Heart right ventricle (tissue), 16 donors: Measurements from ENCODE around the gene CXCR5. TPM values are rescaled to one million over a fixed set of nuclear protein-coding genes. Genes with fewer than 3 reads are reported as not detected.

ENCODE experiments used
- ATAC-seq, 8 donors: fragments of 200-7000 bp; cut with Tn5 transposase; one replicate each; pipeline ENCODE4 v1.9.1; 2020; ENCODE audit warnings: mild to moderate bottlenecking in 8 of 8, moderate library complexity in 8 of 8, moderate number of reproducible peaks in 1 of 8
- DNase-seq, 2 donors: peaks; one replicate each; pipeline ENCODE4 v3.0.0-alpha.2; 2020
- H3K27ac ChIP-seq, 10 donors: fragments of 200-600 bp; sonication (generic) in 2 of 10; one replicate each; pipeline versions ENCODE4 v1.5.0 to v1.8.0; 2020 to 2022; ENCODE audit warnings: mild to moderate bottlenecking in 3 of 10
- H3K27me3 ChIP-seq, 7 donors: fragments of 200-600 bp; one replicate each; pipeline ENCODE4 v1.8.0; 2021 to 2022; ENCODE audit warnings: mild to moderate bottlenecking in 2 of 7
- H3K36me3 ChIP-seq, 9 donors: fragments of 200-600 bp; sonication (generic) in 1 of 9; one replicate each; pipeline versions ENCODE4 v1.5.0 to v1.8.0; 2020 to 2022; ENCODE audit warnings: mild to moderate bottlenecking in 2 of 9
- H3K4me1 ChIP-seq, 9 donors: fragments of 200-600 bp; sonication (generic) in 1 of 9; one replicate each; pipeline versions ENCODE4 v1.5.0 to v1.8.0; 2020 to 2022; ENCODE audit warnings: mild to moderate bottlenecking in 4 of 9
- H3K4me3 ChIP-seq, 10 donors: fragments of 200-600 bp; sonication (generic) in 2 of 10; one replicate each; pipeline versions ENCODE4 v1.5.0 to v1.8.0; 2020 to 2022; ENCODE audit warnings: mild to moderate bottlenecking in 7 of 10, moderate library complexity in 2 of 10
- H3K9me3 ChIP-seq, 11 donors: fragments of 200-600 bp in 10 of 11; sonication (generic) in 2 of 11; one replicate each; pipeline versions ENCODE4 v1.5.0 to v1.8.0; 2013 to 2022; ENCODE audit warnings: mild to moderate bottlenecking in 2 of 11, control low read depth in 1 of 11, moderate library complexity in 1 of 11
- WGBS, 2 donors: extraction: QIAGEN DNeasy Blood & Tissue Kit; methylation state at CpG; one replicate each; pipeline ENCODE4 v1.1.7; 2013; ENCODE audit warnings: inconsistent platforms in 1 of 2; 5-methylcytosine and 5-hydroxymethylcytosine counted together
- intact Hi-C, 10 donors: fragments of 100-400 bp; cut with DNase I; formaldehyde crosslinking; loops; one replicate each; pipeline versions ENCODE4 v1.11.1 to v1.14.2; 2022
- microRNA-seq, 2 donors: library from miRNA; unstranded; fragments of <30 nt; microRNA quantifications; one replicate each; pipeline ENCODE4 v1.2.0, GENCODE V29; 2021
- polyA plus RNA-seq, 2 donors: library from polyadenylated mRNA; stranded (reverse); fragments of 200-250 nt; gene quantifications; one replicate each; pipeline ENCODE4 v1.2.3, GENCODE V29; 2013
- total RNA-seq, 10 donors: library from RNA; stranded (reverse); fragmentation: NEBNext Ultra II Directional in 3 of 10; extraction: Animal tissue kit (Norgen Biotek cat#: 25700) in 3 of 10; gene quantifications; one replicate each; pipeline versions ENCODE4 v1.2.1 to v1.2.4, GENCODE V29; 2021 to 2023
- TF ChIP-seq, protein P1 (sequence below), 9 donors: fragments of 200-600 bp; sonication (generic) in 2 of 9; IDR thresholded peaks; one replicate each; pipeline versions ENCODE4 v1.5.0 to v1.8.0; 2021 to 2022; ENCODE audit warnings: antibody characterized with exemption in 9 of 9, mild to moderate bottlenecking in 5 of 9, moderate library complexity in 1 of 9
- donor health status: Arrhythmogenic right ventricular cardiomyopathy.
- donor health status: ischemic (EF 13 %, LVEDD 7.1; RV severe dilation, severe dysfunction).
- donor health status: healthy with polysubstance abuse.
- donor health status: DM: no; HTN: yes; CAD: no.
- donor health status: DM: no; HTN: no; CAD: no.
- donor health status: ischemic (EF 25% LVEDD 6.9; RV normal size, moderate dysfunction).
- donor health status: ischemic (EF 25% LVEDD 5.7; RV mildly dilated, moderate dysfunction).
- donor health status: healthy.
- donor health status: DM: yes; HTN: yes; CAD: no.
- donor health status: Ischemic cardiomyopathy.
- donor health status: ischemic (EF 35%, LVEDD 5.7; RV mildly dilated, moderate dysfunction).
- donor health status: nonischemic (EF 11% LVEDD 7.7; RV severe dilation, severe dysfunction).
- donor health status: DM: yes; HTN: yes; CAD: no.
- donor health status: PGD.
- donor health status: ischemic (EF 29% LVEDD 5.4; RV normal size, mild dysfunction).
- donor health status: nonischemic (EF 23%, LVEDD 6.1; RV moderate dilation, normal function).

The CXCR5 gene
- total and polyA plus RNA-seq, 12 donors: 0.16 to 0.58 (median 0.22) TPM; not detected in 9

- no peaks in the 10 kb centered on the region for H3K9me3 ChIP-seq
- intact Hi-C loops: no loop called here
- TF ChIP-seq, protein P1, sequence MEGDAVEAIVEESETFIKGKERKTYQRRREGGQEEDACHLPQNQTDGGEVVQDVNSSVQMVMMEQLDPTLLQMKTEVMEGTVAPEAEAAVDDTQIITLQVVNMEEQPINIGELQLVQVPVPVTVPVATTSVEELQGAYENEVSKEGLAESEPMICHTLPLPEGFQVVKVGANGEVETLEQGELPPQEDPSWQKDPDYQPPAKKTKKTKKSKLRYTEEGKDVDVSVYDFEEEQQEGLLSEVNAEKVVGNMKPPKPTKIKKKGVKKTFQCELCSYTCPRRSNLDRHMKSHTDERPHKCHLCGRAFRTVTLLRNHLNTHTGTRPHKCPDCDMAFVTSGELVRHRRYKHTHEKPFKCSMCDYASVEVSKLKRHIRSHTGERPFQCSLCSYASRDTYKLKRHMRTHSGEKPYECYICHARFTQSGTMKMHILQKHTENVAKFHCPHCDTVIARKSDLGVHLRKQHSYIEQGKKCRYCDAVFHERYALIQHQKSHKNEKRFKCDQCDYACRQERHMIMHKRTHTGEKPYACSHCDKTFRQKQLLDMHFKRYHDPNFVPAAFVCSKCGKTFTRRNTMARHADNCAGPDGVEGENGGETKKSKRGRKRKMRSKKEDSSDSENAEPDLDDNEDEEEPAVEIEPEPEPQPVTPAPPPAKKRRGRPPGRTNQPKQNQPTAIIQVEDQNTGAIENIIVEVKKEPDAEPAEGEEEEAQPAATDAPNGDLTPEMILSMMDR (IDR thresholded peaks at IDR 0.05): no peak
- DNase-seq (no peak), ATAC-seq (no peak)
- no peak overlapping the region for H3K4me3 ChIP-seq
- no peaks in the 10 kb centered on the region for H3K36me3 ChIP-seq
- peaks cover 0 to 19% (median 4%) of the 10 kb centered on the region in 7 donors for H3K27me3 ChIP-seq
- H3K4me1 ChIP-seq: no peaks in the 10 kb centered on the region
- H3K27ac ChIP-seq: no peak overlapping the region
- WGBS, 2 donors: 20 to 67% methylated on average over 1 to 2 of the region's 2 CpGs
Measured at GRCh38 chr11:118947091-118947490, 63.4 kb downstream of the CXCR5 start.

Small RNA genes within 50 kb of the gene (microRNA-seq; reads per million reads assigned to microRNA genes)
- 0 reads per million in 2 donors for gene MIR4492

Other genes with a start within 250 kb of the CXCR5 start
- under 1 TPM in 1 of 10 donors, not detected in 9; 0.11 TPM for gene TREH, start 204.2 kb upstream of the CXCR5 start, total RNA-seq
- 1 to 10 TPM in 1 of 2 donors, under 1 TPM in 1; 0.83 to 4.8 TPM for gene TREH, start 204.2 kb upstream of the CXCR5 start, polyA plus RNA-seq
- 100 to 1,000 TPM in 9 of 10 donors, 10 to 100 TPM in 1; 89.0 to 179 (median 136) TPM for gene DDX6, start 92.7 kb upstream of the CXCR5 start, total RNA-seq
- gene DDX6, start 92.7 kb upstream of the CXCR5 start, polyA plus RNA-seq: 10 to 100 TPM; 17.1 to 23.9 TPM
- 10 to 100 TPM; 29.4 to 57.7 (median 40.8) TPM for gene BCL9L, start 42.0 kb downstream of the CXCR5 start, total RNA-seq
- gene BCL9L, start 42.0 kb downstream of the CXCR5 start, polyA plus RNA-seq: 10 to 100 TPM; 24.0 to 24.2 TPM
- gene UPK2, start 72.4 kb downstream of the CXCR5 start, total RNA-seq: not detected
- under 1 TPM in 1 of 2 donors, not detected in 1; 0.04 TPM for gene UPK2, start 72.4 kb downstream of the CXCR5 start, polyA plus RNA-seq
- not detected for gene FOXR1, start 87.9 kb downstream of the CXCR5 start, total RNA-seq
- not detected for gene FOXR1, start 87.9 kb downstream of the CXCR5 start, polyA plus RNA-seq
- 10 to 100 TPM in 7 of 10 donors, 1 to 10 TPM in 3; 7.8 to 13.5 (median 11.3) TPM for gene CENATAC, start 114.2 kb downstream of the CXCR5 start, total RNA-seq
- 10 to 100 TPM in 1 of 2 donors, 1 to 10 TPM in 1; 8.2 to 85.2 TPM for gene CENATAC, start 114.2 kb downstream of the CXCR5 start, polyA plus RNA-seq
- gene RPS25, start 134.5 kb downstream of the CXCR5 start, total RNA-seq: 100 to 1,000 TPM; 743 to 915 (median 823) TPM
- 1,000 to 10,000 TPM; 1,404 to 1,607 TPM for gene RPS25, start 134.5 kb downstream of the CXCR5 start, polyA plus RNA-seq
- gene TRAPPC4, start 134.9 kb downstream of the CXCR5 start, total RNA-seq: 10 to 100 TPM; 29.5 to 51.4 (median 37.5) TPM
- gene TRAPPC4, start 134.9 kb downstream of the CXCR5 start, polyA plus RNA-seq: 10 to 100 TPM; 14.6 to 95.1 TPM
- 10 to 100 TPM in 1 of 10 donors, 1 to 10 TPM in 9; 3.8 to 12.0 (median 6.5) TPM for gene SLC37A4, start 147.0 kb downstream of the CXCR5 start, total RNA-seq
- gene SLC37A4, start 147.0 kb downstream of the CXCR5 start, polyA plus RNA-seq: 10 to 100 TPM in 1 of 2 donors, 1 to 10 TPM in 1; 7.6 to 11.1 TPM
- gene HYOU1, start 173.3 kb downstream of the CXCR5 start, total RNA-seq: 10 to 100 TPM; 45.0 to 96.4 (median 64.4) TPM
- 100 to 1,000 TPM in 1 of 2 donors, 10 to 100 TPM in 1; 33.0 to 179 TPM for gene HYOU1, start 173.3 kb downstream of the CXCR5 start, polyA plus RNA-seq
- gene VPS11, start 183.9 kb downstream of the CXCR5 start, total RNA-seq: 10 to 100 TPM; 15.7 to 23.8 (median 21.5) TPM
- 10 to 100 TPM; 23.7 to 44.2 TPM for gene VPS11, start 183.9 kb downstream of the CXCR5 start, polyA plus RNA-seq
- 10 to 100 TPM; 14.3 to 24.9 (median 17.3) TPM for gene HMBS, start 201.0 kb downstream of the CXCR5 start, total RNA-seq
- gene HMBS, start 201.0 kb downstream of the CXCR5 start, polyA plus RNA-seq: 10 to 100 TPM; 33.0 to 39.7 TPM
- 10 to 100 TPM in 9 of 10 donors, 1 to 10 TPM in 1; 8.6 to 23.2 (median 16.5) TPM for gene DPAGT1, start 218.0 kb downstream of the CXCR5 start, total RNA-seq
- 10 to 100 TPM; 15.3 to 24.3 TPM for gene DPAGT1, start 218.0 kb downstream of the CXCR5 start, polyA plus RNA-seq
- 10 to 100 TPM in 3 of 10 donors, 1 to 10 TPM in 7; 6.6 to 13.7 (median 8.4) TPM for gene C2CD2L, start 223.5 kb downstream of the CXCR5 start, total RNA-seq
- 10 to 100 TPM in 1 of 2 donors, 1 to 10 TPM in 1; 6.1 to 11.6 TPM for gene C2CD2L, start 223.5 kb downstream of the CXCR5 start, polyA plus RNA-seq
- gene HINFP, start 237.7 kb downstream of the CXCR5 start, total RNA-seq: 10 to 100 TPM in 8 of 10 donors, 1 to 10 TPM in 2; 8.9 to 15.8 (median 11.5) TPM
- gene HINFP, start 237.7 kb downstream of the CXCR5 start, polyA plus RNA-seq: 10 to 100 TPM in 1 of 2 donors, 1 to 10 TPM in 1; 8.6 to 18.1 TPM